GM18508 (cell line): ENCODE measurements around the gene ZNF804B.
"Not testable (repeated sequence)": the region's sequence is repeated elsewhere in the genome, so short reads cannot be mapped to it uniquely, and the experiment has no call there.

Source experiments
- ATAC-seq: cut with Tn5 transposase; IDR thresholded peaks from one replicate; pipeline ENCODE4 v1.9.1; 2021; ENCODE audit warnings: moderate number of reproducible peaks; ENCODE audit not compliant: insufficient read depth, unreplicated experiment

Gene ZNF804B

GRCh38 chr7:89223900-89224395 lies 464.4 kb downstream of the ZNF804B start:
- no peak for ATAC-seq

GRCh38 chr7:89228688-89229171 lies 469.2 kb downstream of the ZNF804B start:
- not testable (repeated sequence) for ATAC-seq

GRCh38 chr7:89238156-89238555 lies 478.7 kb downstream of the ZNF804B start:
- ATAC-seq, result no peak

- ATAC-seq, result no peak
These were observed 486.7 kb downstream of the ZNF804B start for GRCh38 chr7:89246196-89246595.

GRCh38 chr7:89247207-89247606 lies 487.7 kb downstream of the ZNF804B start:
- ATAC-seq, result no peak

GRCh38 chr7:89259085-89259484 lies 499.6 kb downstream of the ZNF804B start:
- ATAC-seq, result no peak

GRCh38 chr7:89264126-89264525 lies 504.6 kb downstream of the ZNF804B start:
- no peak for ATAC-seq

- no peak for ATAC-seq
These were observed 506.1 kb downstream of the ZNF804B start for GRCh38 chr7:89265631-89266030.

- ATAC-seq, result no peak
These were observed 523.8 kb downstream of the ZNF804B start for GRCh38 chr7:89283302-89283701.

- ATAC-seq, result no peak
These were observed 549.0 kb downstream of the ZNF804B start for GRCh38 chr7:89308535-89308934.

- ATAC-seq, result no peak
These were observed 552.4 kb downstream of the ZNF804B start for GRCh38 chr7:89311886-89312285.

GRCh38 chr7:89312551-89312950 lies 553.1 kb downstream of the ZNF804B start:
- ATAC-seq, result no peak

- ATAC-seq, result no peak
These were observed 557.2 kb downstream of the ZNF804B start for GRCh38 chr7:89316584-89317251.

GRCh38 chr7:89332026-89332425 lies 572.5 kb downstream of the ZNF804B start:
- ATAC-seq, result no peak

GRCh38 chr7:89334797-89335196 lies 575.3 kb downstream of the ZNF804B start:
- no peak for ATAC-seq

- no peak for ATAC-seq
These were observed 576.0 kb downstream of the ZNF804B start for GRCh38 chr7:89335490-89335889.

GRCh38 chr7:89336121-89336520 lies 576.6 kb downstream of the ZNF804B start:
- no peak for ATAC-seq

- no peak for ATAC-seq
These were observed 580.2 kb downstream of the ZNF804B start for GRCh38 chr7:89339748-89340147.

- no peak for ATAC-seq
These were observed 597.6 kb downstream of the ZNF804B start for GRCh38 chr7:89357121-89357520.

- no peak for ATAC-seq
These were observed 617.7 kb downstream of the ZNF804B start for GRCh38 chr7:89377219-89377618.

GRCh38 chr7:89385411-89385810 lies 625.9 kb downstream of the ZNF804B start:
- ATAC-seq, result no peak
